OCI-LY1 (cell line): Measurements from ENCODE around the gene LRG1.

ENCODE experiments used
- EZH2 ChIP-seq: fragments of 200-600 bp; sonication (generic), shearing (Covaris generic); IDR thresholded peaks from 2 replicates; pipeline ENCODE4 v1.8.0; 2017; ENCODE audit warnings: borderline replicate concordance, mixed run types, mild to moderate bottlenecking, antibody characterized with exemption, low read length, moderate library complexity, mixed read lengths
- TF ChIP-seq, protein P1 (sequence below): fragments of 200-600 bp; sonication (generic), shearing (Covaris generic); IDR thresholded peaks from 2 replicates; pipeline ENCODE4 v1.5.1; 2017; ENCODE audit warnings: mild to moderate bottlenecking, antibody characterized with exemption, low read length, moderate library complexity, mixed read lengths

GRCh38 chr19:4491446-4491845 is 48.4 kb downstream of the LRG1 start:
- TF ChIP-seq EZH2, result no peak
- TF ChIP-seq, protein P1, sequence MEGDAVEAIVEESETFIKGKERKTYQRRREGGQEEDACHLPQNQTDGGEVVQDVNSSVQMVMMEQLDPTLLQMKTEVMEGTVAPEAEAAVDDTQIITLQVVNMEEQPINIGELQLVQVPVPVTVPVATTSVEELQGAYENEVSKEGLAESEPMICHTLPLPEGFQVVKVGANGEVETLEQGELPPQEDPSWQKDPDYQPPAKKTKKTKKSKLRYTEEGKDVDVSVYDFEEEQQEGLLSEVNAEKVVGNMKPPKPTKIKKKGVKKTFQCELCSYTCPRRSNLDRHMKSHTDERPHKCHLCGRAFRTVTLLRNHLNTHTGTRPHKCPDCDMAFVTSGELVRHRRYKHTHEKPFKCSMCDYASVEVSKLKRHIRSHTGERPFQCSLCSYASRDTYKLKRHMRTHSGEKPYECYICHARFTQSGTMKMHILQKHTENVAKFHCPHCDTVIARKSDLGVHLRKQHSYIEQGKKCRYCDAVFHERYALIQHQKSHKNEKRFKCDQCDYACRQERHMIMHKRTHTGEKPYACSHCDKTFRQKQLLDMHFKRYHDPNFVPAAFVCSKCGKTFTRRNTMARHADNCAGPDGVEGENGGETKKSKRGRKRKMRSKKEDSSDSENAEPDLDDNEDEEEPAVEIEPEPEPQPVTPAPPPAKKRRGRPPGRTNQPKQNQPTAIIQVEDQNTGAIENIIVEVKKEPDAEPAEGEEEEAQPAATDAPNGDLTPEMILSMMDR, result no peak
